ENCODE measurements around the gene RNF152. TPM values are rescaled to one million over a fixed set of nuclear protein-coding genes. Genes with fewer than 3 reads are reported as not detected.

The RNF152 gene
- total RNA-seq, 1 experiment from 2014 or later: 3.6 TPM

DNA sequence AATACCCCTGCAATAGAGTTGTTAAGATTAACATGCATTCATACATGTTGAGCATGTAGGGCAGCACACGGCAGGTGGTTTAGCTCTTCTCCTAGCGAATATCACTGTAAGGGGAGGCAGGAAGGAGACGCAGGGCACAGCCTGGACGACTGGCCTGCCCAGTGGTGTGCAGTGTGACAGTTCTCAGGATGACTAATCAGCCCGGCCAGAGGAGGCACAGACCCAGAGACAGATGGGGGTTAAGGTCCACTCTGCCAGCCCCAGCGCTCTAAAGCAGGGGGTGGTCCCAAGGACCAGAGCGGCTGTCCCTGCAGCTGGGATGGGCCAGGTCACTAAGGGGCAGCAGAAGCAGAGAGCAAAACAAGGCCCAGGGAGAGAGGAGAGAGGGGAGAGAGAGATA lies 63.7 kb downstream of the RNF152 start:
- ChIA-PET CTCF (no interaction called here), POLR2A (ENCODE audit: low non-redundant PET) (no interaction called here)
- no peak for DNase-seq (ENCODE audit: low spot score)
- BruUV-seq (replicated peaks): no TSS peak
- Histone ChIP-seq H3K4me1 (ENCODE audit: insufficient read depth, low read length, poor library complexity, severe bottlenecking) (peaks cover 11% of the 10 kb centered on the region), H3K27ac (ENCODE audit: low read depth, low read length, poor library complexity, severe bottlenecking) (no peak overlapping the region), H3K4me3 (ENCODE audit: low read depth, low read length, poor library complexity, severe bottlenecking) (no peak overlapping the region), H3K9me3 (ENCODE audit: low read depth, low read length, poor library complexity, severe bottlenecking) (no peaks in the 10 kb centered on the region), H3K36me3 (ENCODE audit: insufficient read depth, low read length, poor library complexity, severe bottlenecking) (no peaks in the 10 kb centered on the region), H3K27me3 (replicated peaks; ENCODE audit: insufficient read depth, low read depth, low read length, poor library complexity) (no peaks in the 10 kb centered on the region)
- TF ChIP-seq EZH2 (IDR thresholded peaks at IDR 0.05; ENCODE audit: borderline replicate concordance, low read depth, low read length, poor library complexity, severe bottlenecking): no peak
- TF ChIP-seq, protein P1, sequence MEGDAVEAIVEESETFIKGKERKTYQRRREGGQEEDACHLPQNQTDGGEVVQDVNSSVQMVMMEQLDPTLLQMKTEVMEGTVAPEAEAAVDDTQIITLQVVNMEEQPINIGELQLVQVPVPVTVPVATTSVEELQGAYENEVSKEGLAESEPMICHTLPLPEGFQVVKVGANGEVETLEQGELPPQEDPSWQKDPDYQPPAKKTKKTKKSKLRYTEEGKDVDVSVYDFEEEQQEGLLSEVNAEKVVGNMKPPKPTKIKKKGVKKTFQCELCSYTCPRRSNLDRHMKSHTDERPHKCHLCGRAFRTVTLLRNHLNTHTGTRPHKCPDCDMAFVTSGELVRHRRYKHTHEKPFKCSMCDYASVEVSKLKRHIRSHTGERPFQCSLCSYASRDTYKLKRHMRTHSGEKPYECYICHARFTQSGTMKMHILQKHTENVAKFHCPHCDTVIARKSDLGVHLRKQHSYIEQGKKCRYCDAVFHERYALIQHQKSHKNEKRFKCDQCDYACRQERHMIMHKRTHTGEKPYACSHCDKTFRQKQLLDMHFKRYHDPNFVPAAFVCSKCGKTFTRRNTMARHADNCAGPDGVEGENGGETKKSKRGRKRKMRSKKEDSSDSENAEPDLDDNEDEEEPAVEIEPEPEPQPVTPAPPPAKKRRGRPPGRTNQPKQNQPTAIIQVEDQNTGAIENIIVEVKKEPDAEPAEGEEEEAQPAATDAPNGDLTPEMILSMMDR (conservative IDR thresholded peaks at IDR 0.05; ENCODE audit: low read depth, low read length): no peak
- intact Hi-C loops (cut with micrococcal nuclease; ENCODE audit: unreplicated experiment): no loop called here

DNA sequence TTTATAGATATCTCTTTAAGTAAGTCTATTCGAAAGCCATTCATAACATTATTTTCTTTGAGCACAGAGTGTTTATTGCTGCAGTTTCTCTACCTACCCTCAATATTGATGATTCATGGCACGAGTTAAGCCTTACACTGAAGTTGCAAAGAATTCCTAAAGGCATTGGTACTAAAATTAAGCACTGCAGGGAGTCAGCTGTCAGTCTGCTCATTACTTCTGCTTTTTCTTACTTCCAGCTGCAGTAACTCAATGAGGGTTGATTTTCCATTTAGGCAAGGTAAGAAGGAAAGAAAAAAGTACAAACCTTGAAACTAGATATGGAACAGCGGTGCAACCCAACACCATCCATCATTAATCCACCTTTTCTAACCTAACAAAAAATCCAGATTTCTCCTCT lies 65.2 kb downstream of the RNF152 start:
- Histone ChIP-seq H3K36me3 (ENCODE audit: insufficient read depth, low read length, poor library complexity, severe bottlenecking) (no peaks in the 10 kb centered on the region), H3K27ac (ENCODE audit: low read depth, low read length, poor library complexity, severe bottlenecking) (no peak overlapping the region), H3K4me3 (ENCODE audit: low read depth, low read length, poor library complexity, severe bottlenecking) (no peak overlapping the region), H3K27me3 (replicated peaks; ENCODE audit: insufficient read depth, low read depth, low read length, poor library complexity) (no peaks in the 10 kb centered on the region), H3K9me3 (ENCODE audit: low read depth, low read length, poor library complexity, severe bottlenecking) (no peaks in the 10 kb centered on the region), H3K4me1 (ENCODE audit: insufficient read depth, low read length, poor library complexity, severe bottlenecking) (peaks cover 3% of the 10 kb centered on the region)
- ChIA-PET CTCF (no interaction called here), POLR2A (ENCODE audit: low non-redundant PET) (no interaction called here)
- intact Hi-C loops (cut with micrococcal nuclease; ENCODE audit: unreplicated experiment): no loop called here
- no peak for TF ChIP-seq EZH2 (IDR thresholded peaks at IDR 0.05; ENCODE audit: borderline replicate concordance, low read depth, low read length, poor library complexity, severe bottlenecking)
- TF ChIP-seq, protein P1 (conservative IDR thresholded peaks at IDR 0.05; ENCODE audit: low read depth, low read length): no peak
- peak; percentile 41 for DNase-seq (ENCODE audit: low spot score)
- no TSS peak for BruUV-seq (replicated peaks)

DNA sequence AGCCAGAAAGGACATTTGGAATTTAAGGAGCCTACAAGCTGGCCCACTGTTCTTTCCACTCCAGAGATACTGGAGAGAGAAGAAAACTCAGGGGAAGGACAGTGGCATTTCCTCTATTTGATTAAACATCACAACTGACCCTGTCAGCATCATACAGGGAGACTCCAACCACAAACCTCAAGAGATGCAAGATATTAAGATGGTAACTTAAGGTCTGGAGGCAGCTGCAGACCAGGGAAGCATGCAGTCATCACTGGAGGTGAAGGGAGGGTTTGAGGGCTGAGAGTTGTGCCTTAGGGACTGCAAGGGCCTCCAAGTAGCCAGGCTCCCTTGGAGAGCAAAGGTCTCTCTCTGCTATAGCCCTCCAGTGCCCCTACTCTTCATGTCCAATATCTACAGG lies 67.4 kb downstream of the RNF152 start:
- Histone ChIP-seq H3K36me3 (ENCODE audit: insufficient read depth, low read length, poor library complexity, severe bottlenecking) (no peaks in the 10 kb centered on the region), H3K4me1 (ENCODE audit: insufficient read depth, low read length, poor library complexity, severe bottlenecking) (no peaks in the 10 kb centered on the region), H3K27ac (ENCODE audit: low read depth, low read length, poor library complexity, severe bottlenecking) (no peak overlapping the region), H3K27me3 (replicated peaks; ENCODE audit: insufficient read depth, low read depth, low read length, poor library complexity) (no peaks in the 10 kb centered on the region), H3K4me3 (ENCODE audit: low read depth, low read length, poor library complexity, severe bottlenecking) (no peak overlapping the region), H3K9me3 (ENCODE audit: low read depth, low read length, poor library complexity, severe bottlenecking) (no peaks in the 10 kb centered on the region)
- POLR2A ChIA-PET (ENCODE audit: low non-redundant PET): no interaction called here
- no TSS peak for BruUV-seq (replicated peaks)
- TF ChIP-seq, protein P1 (conservative IDR thresholded peaks at IDR 0.05; ENCODE audit: low read depth, low read length): no peak
- TF ChIP-seq EZH2 (IDR thresholded peaks at IDR 0.05; ENCODE audit: borderline replicate concordance, low read depth, low read length, poor library complexity, severe bottlenecking): no peak
- intact Hi-C loops (cut with micrococcal nuclease; ENCODE audit: unreplicated experiment): no loop called here
- DNase-seq (ENCODE audit: low spot score): no peak
- CTCF ChIA-PET: no interaction called here
